Stimulated activated CD8-positive, alpha-beta memory T cell treated with anti-CD3 and anti-CD28 coated beads, Interleukin-7, amount 100 ng/mL, for 4 hours (primary cell): ENCODE measurements around the gene IFT52.

ENCODE experiments used
- DNase-seq, 2 donors: peaks; one replicate each; pipeline ENCODE4 v3.0.0-alpha.2; 2020; ENCODE audit warnings: low read depth in 2 of 2

Gene IFT52

DNA sequence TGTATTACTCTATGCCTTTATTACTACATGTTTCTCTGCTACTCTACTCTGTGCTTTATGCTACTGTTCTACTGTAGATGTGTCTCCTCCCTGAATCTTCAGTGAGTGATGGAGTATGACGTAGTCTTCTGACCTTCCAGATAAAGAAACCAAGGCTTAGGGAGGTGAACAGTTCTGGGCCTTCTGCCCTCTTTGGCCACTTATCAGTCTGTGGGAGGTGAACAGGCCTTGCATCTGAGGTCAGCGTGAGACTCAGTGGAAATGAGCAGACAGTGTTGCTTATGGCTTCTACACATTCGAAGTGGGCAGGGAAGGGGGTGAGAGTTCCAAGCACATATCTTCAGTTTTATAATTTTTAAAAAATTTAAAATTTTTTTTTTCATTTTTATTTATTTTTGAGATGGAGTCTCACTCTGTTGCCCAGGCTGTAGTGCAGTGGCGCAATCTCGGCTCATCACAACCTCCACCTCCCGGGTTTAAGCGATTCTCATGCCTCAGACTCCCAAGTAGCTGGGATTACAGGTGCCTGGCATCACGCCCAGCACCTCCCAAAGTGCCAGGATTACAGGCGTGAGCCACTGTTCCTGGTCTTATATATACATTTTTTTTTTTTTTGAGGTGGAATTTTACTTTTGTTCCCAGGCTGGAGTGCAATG, 100.3 kb downstream of the IFT52 start:
- no peak for DNase-seq

DNA sequence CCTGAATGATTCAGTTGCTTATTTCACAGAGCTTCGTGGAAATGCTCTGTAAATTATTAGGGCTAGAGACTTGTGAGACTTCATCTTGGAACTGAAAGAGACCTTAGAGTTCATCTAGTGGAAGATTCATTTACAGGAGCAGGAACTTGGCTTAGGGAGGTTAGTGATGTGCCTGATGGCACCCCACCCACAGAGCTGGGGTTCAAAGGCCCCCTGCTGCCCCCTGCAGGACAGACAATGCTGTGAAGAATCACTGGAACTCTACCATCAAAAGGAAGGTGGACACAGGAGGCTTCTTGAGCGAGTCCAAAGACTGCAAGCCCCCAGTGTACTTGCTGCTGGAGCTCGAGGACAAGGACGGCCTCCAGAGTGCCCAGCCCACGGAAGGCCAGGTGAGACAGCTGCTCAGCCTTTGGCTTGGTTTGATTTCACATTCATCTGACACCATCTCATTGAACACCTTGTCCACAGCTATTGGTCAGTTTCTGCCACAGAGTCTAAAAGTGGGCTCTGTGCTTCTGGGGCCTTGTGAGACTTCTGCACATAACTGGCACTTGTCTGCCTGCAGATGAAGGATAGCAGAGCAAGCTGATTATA, 101.3 kb downstream of the IFT52 start:
- DNase-seq = peak; percentile 15 to 25

DNA sequence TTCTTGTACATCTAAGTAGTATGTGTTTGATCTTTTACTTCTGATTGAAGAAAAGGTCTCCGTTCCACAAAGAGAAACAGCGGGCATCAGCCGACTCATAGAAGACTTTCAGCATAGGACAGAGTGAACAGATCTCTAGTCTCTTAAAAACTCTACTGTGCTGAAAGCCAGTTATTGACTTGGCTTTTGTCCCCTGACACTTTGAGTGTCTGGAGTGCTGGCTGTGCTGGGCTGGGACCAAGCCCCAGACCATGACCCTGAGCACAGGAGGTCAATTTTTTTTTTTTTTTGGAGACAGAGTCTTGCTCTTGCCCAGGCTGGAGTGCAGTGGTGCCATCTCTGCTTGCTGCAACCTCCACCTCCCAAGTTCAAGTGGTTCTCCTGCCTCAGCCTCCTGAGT, 104.0 kb downstream of the IFT52 start:
- no peak for DNase-seq

DNA sequence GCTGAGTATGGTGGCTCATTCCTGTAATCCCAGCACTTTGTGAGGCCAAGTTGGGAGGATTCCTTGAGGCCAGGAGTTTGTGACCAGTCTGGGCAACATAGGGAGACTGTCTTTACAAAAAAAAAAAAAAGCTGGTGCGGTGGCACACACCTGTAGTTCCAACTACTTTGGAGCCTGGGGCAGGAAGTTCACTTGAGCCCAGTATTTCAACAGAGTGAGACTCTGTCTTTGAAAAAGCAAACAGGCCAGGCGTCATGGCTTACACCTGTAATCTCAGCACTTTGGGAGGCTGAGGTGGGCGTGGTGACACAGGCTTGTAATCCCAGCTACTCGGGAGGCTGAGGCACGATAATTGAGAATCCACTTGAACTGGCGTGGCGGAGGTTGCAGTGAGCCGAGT, 104.8 kb downstream of the IFT52 start:
- no peak for DNase-seq
